Fibroblast of lung (primary cell): ENCODE measurements around the gene RFX2.

Experiments
- EZH2 ChIP-seq: IDR thresholded peaks from 2 replicates; pipeline ENCODE4 v1.5.1; 2012; ENCODE audit warnings: low read length, control low read depth, mild to moderate bottlenecking; ENCODE audit errors: missing control alignments
- TF ChIP-seq, protein P1 (sequence below), 2 donors: IDR thresholded peaks in 1 of 2; conservative IDR thresholded peaks in 1 of 2; 1 replicate in 1 of 2; 2 replicates in 1 of 2; pipeline ENCODE4 v1.5.1; 2011 to 2012; ENCODE audit warnings: low read length in 2 of 2, control low read depth in 1 of 2, inconsistent platforms in 1 of 2, low read depth in 1 of 2, mild to moderate bottlenecking in 1 of 2

DNA sequence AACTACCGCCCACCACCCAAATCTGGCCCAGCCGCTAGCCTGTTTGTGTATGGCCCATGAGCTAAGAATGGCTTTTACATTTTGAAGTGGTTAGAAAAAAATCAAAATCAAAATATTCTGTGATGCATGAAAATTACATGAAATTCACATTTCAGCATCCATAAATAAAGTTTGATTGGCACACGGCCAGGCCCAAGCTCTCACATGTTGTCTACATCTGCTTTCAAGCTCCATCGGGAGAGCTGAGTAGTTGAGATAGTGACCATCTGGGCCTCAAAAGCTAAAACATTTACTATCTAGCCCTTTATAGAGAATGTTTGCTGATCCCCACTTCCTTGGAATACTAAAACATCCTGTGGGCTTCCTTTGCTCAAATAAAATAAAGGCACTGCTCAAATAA lies 14.5 kb downstream of the RFX2 start:
- no peak for TF ChIP-seq EZH2
- TF ChIP-seq, protein P1, sequence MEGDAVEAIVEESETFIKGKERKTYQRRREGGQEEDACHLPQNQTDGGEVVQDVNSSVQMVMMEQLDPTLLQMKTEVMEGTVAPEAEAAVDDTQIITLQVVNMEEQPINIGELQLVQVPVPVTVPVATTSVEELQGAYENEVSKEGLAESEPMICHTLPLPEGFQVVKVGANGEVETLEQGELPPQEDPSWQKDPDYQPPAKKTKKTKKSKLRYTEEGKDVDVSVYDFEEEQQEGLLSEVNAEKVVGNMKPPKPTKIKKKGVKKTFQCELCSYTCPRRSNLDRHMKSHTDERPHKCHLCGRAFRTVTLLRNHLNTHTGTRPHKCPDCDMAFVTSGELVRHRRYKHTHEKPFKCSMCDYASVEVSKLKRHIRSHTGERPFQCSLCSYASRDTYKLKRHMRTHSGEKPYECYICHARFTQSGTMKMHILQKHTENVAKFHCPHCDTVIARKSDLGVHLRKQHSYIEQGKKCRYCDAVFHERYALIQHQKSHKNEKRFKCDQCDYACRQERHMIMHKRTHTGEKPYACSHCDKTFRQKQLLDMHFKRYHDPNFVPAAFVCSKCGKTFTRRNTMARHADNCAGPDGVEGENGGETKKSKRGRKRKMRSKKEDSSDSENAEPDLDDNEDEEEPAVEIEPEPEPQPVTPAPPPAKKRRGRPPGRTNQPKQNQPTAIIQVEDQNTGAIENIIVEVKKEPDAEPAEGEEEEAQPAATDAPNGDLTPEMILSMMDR (conservative IDR thresholded peaks at IDR 0.05 in 1 of 2, IDR thresholded peaks at IDR 0.05 in 1 of 2; ENCODE audit: low read depth in 1 of 2, low read length in 2 of 2) = no peak
